H9 (cell line): Measurements from ENCODE around the gene ATG7. TPM values are rescaled to one million over a fixed set of nuclear protein-coding genes. Genes with fewer than 3 reads are reported as not detected.

Experiments used
- DNase-seq: peaks from one replicate; pipeline ENCODE4 v3.0.0-alpha.2; 2017
- H2AFZ ChIP-seq: one replicate; pipeline ENCODE4 v1.6.1; 2013; ENCODE audit warnings: mild to moderate bottlenecking, low read length, control low read depth, moderate library complexity
- H2AK5ac ChIP-seq: 2 replicates; pipeline ENCODE4 v1.6.1; 2013; ENCODE audit warnings: low read length, control low read depth, mixed read lengths; ENCODE audit not compliant: insufficient read length
- H2BK120ac ChIP-seq: one replicate; pipeline ENCODE4 v1.6.1; 2013; ENCODE audit warnings: low read depth, mild to moderate bottlenecking, low read length, control low read depth, inconsistent platforms; ENCODE audit not compliant: poor library complexity, severe bottlenecking
- H2BK12ac ChIP-seq: 2 replicates; pipeline ENCODE4 v1.6.1; 2013; ENCODE audit warnings: low read length, control low read depth, mixed read lengths, low read depth; ENCODE audit not compliant: insufficient read length
- H2BK15ac ChIP-seq: 2 replicates; pipeline ENCODE4 v1.6.1; 2013; ENCODE audit warnings: low read depth, low read length, control low read depth
- H2BK20ac ChIP-seq: one replicate; pipeline ENCODE4 v1.6.1; 2013; ENCODE audit warnings: low read depth, mild to moderate bottlenecking, low read length, control low read depth, inconsistent platforms; ENCODE audit not compliant: poor library complexity, severe bottlenecking
- H2BK5ac ChIP-seq: 2 replicates; pipeline ENCODE4 v1.6.1; 2013; ENCODE audit warnings: low read length, control low read depth, mixed read lengths; ENCODE audit not compliant: insufficient read length
- H3K14ac ChIP-seq: 2 replicates; pipeline ENCODE4 v1.6.1; 2013; ENCODE audit warnings: low read length, control low read depth; ENCODE audit not compliant: insufficient read depth
- H3K18ac ChIP-seq: 2 replicates; pipeline ENCODE4 v1.6.1; 2013; ENCODE audit warnings: low read depth, mild to moderate bottlenecking, mixed read lengths, low read length, control low read depth; ENCODE audit not compliant: insufficient read length
- H3K23ac ChIP-seq: 2 replicates; pipeline ENCODE4 v1.6.1; 2013; ENCODE audit warnings: low read length, control low read depth, mixed read lengths, low read depth; ENCODE audit not compliant: insufficient read length
- H3K23me2 ChIP-seq: 2 replicates; pipeline ENCODE4 v1.6.1; 2013; ENCODE audit warnings: low read depth, mild to moderate bottlenecking, mixed read lengths, low read length, control low read depth; ENCODE audit not compliant: insufficient read length, poor library complexity, severe bottlenecking
- H3K27ac ChIP-seq: 2 replicates; pipeline ENCODE4 v1.5.1; 2013; ENCODE audit warnings: low read length, control low read depth, mixed read lengths, low read depth; ENCODE audit not compliant: insufficient read length
- H3K27me3 ChIP-seq: 2 replicates; pipeline ENCODE4 v1.6.1; 2013; ENCODE audit warnings: low read length, control low read depth, inconsistent platforms; ENCODE audit not compliant: insufficient read depth
- H3K4ac ChIP-seq: 2 replicates; pipeline ENCODE4 v1.6.1; 2013; ENCODE audit warnings: low read depth, mild to moderate bottlenecking, control low read depth, inconsistent platforms, low read length, moderate library complexity
- H3K4me1 ChIP-seq: 2 replicates; pipeline ENCODE4 v1.6.1; 2013; ENCODE audit warnings: low read length, control low read depth, inconsistent platforms; ENCODE audit not compliant: insufficient read depth
- H3K4me2 ChIP-seq: 2 replicates; pipeline ENCODE4 v1.6.1; 2013; ENCODE audit warnings: low read length, control low read depth, mixed read lengths; ENCODE audit not compliant: insufficient read length, insufficient read depth
- H3K56ac ChIP-seq: 2 replicates; pipeline ENCODE4 v1.6.1; 2013; ENCODE audit warnings: low read depth, mild to moderate bottlenecking, mixed read lengths, low read length, control low read depth; ENCODE audit not compliant: insufficient read length
- H3K79me1 ChIP-seq: 2 replicates; pipeline ENCODE4 v1.6.1; 2013; ENCODE audit warnings: low read depth, mild to moderate bottlenecking, moderate library complexity, low read length, control low read depth, inconsistent platforms; ENCODE audit not compliant: insufficient read depth, poor library complexity, severe bottlenecking
- H3K79me2 ChIP-seq: 2 replicates; pipeline ENCODE4 v1.6.1; 2013; ENCODE audit warnings: low read length, control low read depth, inconsistent platforms; ENCODE audit not compliant: insufficient read depth
- H3K9ac ChIP-seq: 2 replicates; pipeline ENCODE4 v1.6.1; 2013; ENCODE audit warnings: low read length, control low read depth, mixed read lengths; ENCODE audit not compliant: insufficient read length; ENCODE audit errors: extremely low read depth
- H3K9me3 ChIP-seq: one replicate; pipeline ENCODE4 v1.6.1; 2013; ENCODE audit warnings: low read depth, low read length, inconsistent platforms; ENCODE audit not compliant: control insufficient read depth
- H3T11ph ChIP-seq: one replicate; pipeline ENCODE4 v1.6.1; 2013; ENCODE audit warnings: mild to moderate bottlenecking, low read length, control low read depth, inconsistent platforms
- H4K20me1 ChIP-seq: one replicate; pipeline ENCODE4 v1.6.1; 2013; ENCODE audit not compliant: control insufficient read depth, insufficient read length, insufficient read depth
- H4K5ac ChIP-seq: 2 replicates; pipeline ENCODE4 v1.6.1; 2013; ENCODE audit warnings: low read depth, mild to moderate bottlenecking, mixed read lengths, low read length, control low read depth; ENCODE audit not compliant: insufficient read length
- H4K8ac ChIP-seq: replicated peaks from 2 replicates; pipeline ENCODE4 v1.6.1; 2013; ENCODE audit warnings: low read length, control low read depth, mixed read lengths, low read depth; ENCODE audit not compliant: insufficient read length
- H4K91ac ChIP-seq: 2 replicates; pipeline ENCODE4 v1.6.1; 2013; ENCODE audit warnings: low read depth, mild to moderate bottlenecking, moderate library complexity, mixed read lengths, low read length, control low read depth; ENCODE audit not compliant: insufficient read length
- H3K27ac Mint-ChIP-seq, 3 experiments: 2 replicates in 2 of 3; 3 replicates in 1 of 3; pipeline ENCODE4 v1.8.0; 2020 to 2021; ENCODE audit warnings: mixed read lengths in 3 of 3, mild to moderate bottlenecking in 1 of 3, moderate library complexity in 1 of 3
- H3K27me3 Mint-ChIP-seq: 2 replicates; pipeline ENCODE4 v1.8.0; 2021; ENCODE audit warnings: low read depth, mild to moderate bottlenecking, moderate library complexity, mixed read lengths
- H3K36me3 Mint-ChIP-seq, 3 experiments: 2 replicates in 2 of 3; 3 replicates in 1 of 3; pipeline ENCODE4 v1.8.0; 2020 to 2021; ENCODE audit warnings: low read depth in 3 of 3, mixed read lengths in 3 of 3; ENCODE audit not compliant: insufficient read depth in 1 of 3
- H3K4me1 Mint-ChIP-seq, 2 experiments: 2 replicates each; pipeline ENCODE4 v1.8.0; 2020; ENCODE audit warnings: mixed read lengths in 2 of 2
- H3K4me3 Mint-ChIP-seq, 2 experiments: 2 replicates in 1 of 2; 3 replicates in 1 of 2; pipeline ENCODE4 v1.8.0; 2020 to 2021; ENCODE audit warnings: mild to moderate bottlenecking in 2 of 2, mixed read lengths in 2 of 2, moderate library complexity in 1 of 2
- H3K9me3 Mint-ChIP-seq, 2 experiments: 2 replicates in 1 of 2; 3 replicates in 1 of 2; pipeline ENCODE4 v1.8.0; 2020; ENCODE audit warnings: mild to moderate bottlenecking in 2 of 2, mixed read lengths in 2 of 2, moderate library complexity in 1 of 2
- WGBS: extraction: QIAGEN DNeasy Blood & Tissue Kit; methylation state at CpG from one replicate; pipeline ENCODE4 v1.1.7; 2013; ENCODE audit warnings: missing lambda C conversion rate, low lambda C conversion rate, mixed read lengths; ENCODE audit not compliant: insufficient read length; ENCODE audit errors: extremely low coverage; 5-methylcytosine and 5-hydroxymethylcytosine counted together
- total RNA-seq: library from RNA; stranded (reverse); gene quantifications from 2 replicates; pipeline ENCODE4 v1.2.1, GENCODE V29; 2021
- TF ChIP-seq, protein P1 (sequence below): fragments of 200-600 bp; sonication (generic); conservative IDR thresholded peaks from 3 replicates; pipeline ENCODE4 v1.8.0; 2021; ENCODE audit warnings: antibody characterized with exemption, mild to moderate bottlenecking

The ATG7 gene
- total RNA-seq, 1 experiment from 2014 or later = 17.9 TPM

- H2BK120ac ChIP-seq = no peak overlapping the region
- no peaks in the 10 kb centered on the region for H3K27me3 ChIP-seq
- H3K9me3 ChIP-seq = no peaks in the 10 kb centered on the region
- no peak overlapping the region for H3K27ac ChIP-seq
- Mint-ChIP-seq H3K27ac (no peak overlapping the region), H3K4me3 (no peak overlapping the region), H3K36me3 (no peaks in the 10 kb centered on the region), H3K4me1 (peaks cover 0 to 3% of the 10 kb centered on the region in 2 experiments; a peak in 2 of 4 replicates), H3K9me3 (no peaks in the 10 kb centered on the region), H3K27me3 (peaks cover 5% of the 10 kb centered on the region)
- no peak overlapping the region for H4K91ac ChIP-seq
- no peak overlapping the region for H4K5ac ChIP-seq
- H3K79me1 ChIP-seq = no peaks in the 10 kb centered on the region
- H2BK5ac ChIP-seq = no peak overlapping the region
- no peak overlapping the region for H3K4ac ChIP-seq
- no peaks in the 10 kb centered on the region for H3K23me2 ChIP-seq
- H3K79me2 ChIP-seq = no peaks in the 10 kb centered on the region
- H3K4me1 ChIP-seq = no peaks in the 10 kb centered on the region
- WGBS = no CpG with 5 or more reads among the region's 3 CpGs
- H4K20me1 ChIP-seq = no peaks in the 10 kb centered on the region
- H3K4me2 ChIP-seq = no peak overlapping the region
- H2BK15ac ChIP-seq = no peak overlapping the region
- H2AFZ ChIP-seq = no peak overlapping the region
- DNase-seq = no peak
- no peak overlapping the region for H2AK5ac ChIP-seq
- no peak overlapping the region for H3K18ac ChIP-seq
- H3T11ph ChIP-seq = no peak overlapping the region
- no peak overlapping the region for H3K14ac ChIP-seq
- H2BK20ac ChIP-seq = no peak overlapping the region
- H3K23ac ChIP-seq = no peak overlapping the region
- TF ChIP-seq, protein P1, sequence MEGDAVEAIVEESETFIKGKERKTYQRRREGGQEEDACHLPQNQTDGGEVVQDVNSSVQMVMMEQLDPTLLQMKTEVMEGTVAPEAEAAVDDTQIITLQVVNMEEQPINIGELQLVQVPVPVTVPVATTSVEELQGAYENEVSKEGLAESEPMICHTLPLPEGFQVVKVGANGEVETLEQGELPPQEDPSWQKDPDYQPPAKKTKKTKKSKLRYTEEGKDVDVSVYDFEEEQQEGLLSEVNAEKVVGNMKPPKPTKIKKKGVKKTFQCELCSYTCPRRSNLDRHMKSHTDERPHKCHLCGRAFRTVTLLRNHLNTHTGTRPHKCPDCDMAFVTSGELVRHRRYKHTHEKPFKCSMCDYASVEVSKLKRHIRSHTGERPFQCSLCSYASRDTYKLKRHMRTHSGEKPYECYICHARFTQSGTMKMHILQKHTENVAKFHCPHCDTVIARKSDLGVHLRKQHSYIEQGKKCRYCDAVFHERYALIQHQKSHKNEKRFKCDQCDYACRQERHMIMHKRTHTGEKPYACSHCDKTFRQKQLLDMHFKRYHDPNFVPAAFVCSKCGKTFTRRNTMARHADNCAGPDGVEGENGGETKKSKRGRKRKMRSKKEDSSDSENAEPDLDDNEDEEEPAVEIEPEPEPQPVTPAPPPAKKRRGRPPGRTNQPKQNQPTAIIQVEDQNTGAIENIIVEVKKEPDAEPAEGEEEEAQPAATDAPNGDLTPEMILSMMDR = no peak
- no peak overlapping the region for H4K8ac ChIP-seq
- no peak overlapping the region for H3K56ac ChIP-seq
- no peak overlapping the region for H3K9ac ChIP-seq
- no peak overlapping the region for H2BK12ac ChIP-seq
Measured at GRCh38 chr3:11224870-11225229, 47.3 kb upstream of the ATG7 start.
